T-cell (primary cell): ENCODE results near the gene CNGA2. TPM values are rescaled to one million over a fixed set of nuclear protein-coding genes. Genes with fewer than 3 reads are reported as not detected.

ENCODE experiments used
- ATAC-seq, 4 experiments: fragments of 200-7000 bp in 3 of 4; fragments of 150-1000 bp in 1 of 4; cut with Tn5 transposase; replicated peaks in 1 of 4; 1 replicate in 3 of 4; 2 replicates in 1 of 4; pipeline ENCODE4 v1.10.0; 2021; ENCODE audit warnings: moderate library complexity in 3 of 4, mild to moderate bottlenecking in 2 of 4, moderate number of reproducible peaks in 1 of 4
- CTCF ChIA-PET, 2 donors: fragments of 300-600 bp; sonication (Branson Sonifier 250); formaldehyde crosslinking; loops; one replicate each; lab custom pipeline; 2022; ENCODE audit warnings: antibody characterized with exemption in 2 of 2; lab: Charles Lee
- POLR2A ChIA-PET, 2 donors: fragments of 300-600 bp; sonication (Branson Sonifier 250); formaldehyde crosslinking; loops; one replicate each; lab custom pipeline; 2022; ENCODE audit warnings: antibody characterized with exemption in 2 of 2; lab: Charles Lee
- DNase-seq, 35 experiments: peaks; one replicate each; pipeline versions ENCODE4 v3.0.0 to v3.0.0-alpha.2; 2013 to 2023
- H3K27ac ChIP-seq: one replicate; pipeline ENCODE4 v1.5.1; 2013; ENCODE audit warnings: low read length
- H3K27me3 ChIP-seq, 2 experiments: replicated peaks in 1 of 2; 1 replicate in 1 of 2; 2 replicates in 1 of 2; pipeline versions ENCODE4 v1.6.1 to v1.7.0; 2013; ENCODE audit warnings: low read length in 1 of 2, mixed read lengths in 1 of 2; ENCODE audit not compliant: control insufficient read depth in 2 of 2, insufficient read depth in 2 of 2; ENCODE audit errors: extremely low read depth in 1 of 2
- H3K36me3 ChIP-seq, 2 donors: 1 replicate in 1 of 2; 2 replicates in 1 of 2; pipeline versions ENCODE4 v1.6.1 to v1.7.0; 2013; ENCODE audit warnings: low read length in 1 of 2; ENCODE audit not compliant: control insufficient read depth in 2 of 2, insufficient read depth in 1 of 2; ENCODE audit errors: extremely low read depth in 1 of 2
- H3K4me1 ChIP-seq, 2 experiments: 1 replicate in 1 of 2; 2 replicates in 1 of 2; pipeline versions ENCODE4 v1.6.1 to v1.7.0; 2013; ENCODE audit warnings: low read length in 2 of 2, mixed read lengths in 1 of 2; ENCODE audit not compliant: insufficient read depth in 2 of 2, control insufficient read depth in 1 of 2; ENCODE audit errors: extremely low read depth in 1 of 2
- H3K4me3 ChIP-seq, 2 donors: 1 replicate in 1 of 2; 2 replicates in 1 of 2; pipeline versions ENCODE4 v1.5.1 to v1.7.0; 2013; ENCODE audit warnings: mild to moderate bottlenecking in 2 of 2, low read length in 1 of 2, moderate library complexity in 1 of 2; ENCODE audit not compliant: control insufficient read depth in 1 of 2; ENCODE audit errors: extremely low read depth in 1 of 2
- H3K9me3 ChIP-seq: 2 replicates; pipeline ENCODE4 v1.7.0; 2013
- H3K27ac Mint-ChIP-seq, 2 donors: one replicate each; pipeline ENCODE4 v1.8.0; 2020 to 2021; ENCODE audit warnings: mild to moderate bottlenecking in 2 of 2, mixed read lengths in 2 of 2
- H3K27me3 Mint-ChIP-seq, 2 donors: one replicate each; pipeline ENCODE4 v1.8.0; 2021 to 2022; ENCODE audit warnings: mixed read lengths in 2 of 2
- H3K36me3 Mint-ChIP-seq: one replicate; pipeline ENCODE4 v1.8.0; 2021; ENCODE audit warnings: mixed read lengths
- H3K4me1 Mint-ChIP-seq, 3 donors: one replicate each; pipeline ENCODE4 v1.8.0; 2020 to 2022; ENCODE audit warnings: mixed read lengths in 3 of 3, mild to moderate bottlenecking in 1 of 3
- H3K4me3 Mint-ChIP-seq, 3 donors: one replicate each; pipeline ENCODE4 v1.8.0; 2020 to 2022; ENCODE audit warnings: mild to moderate bottlenecking in 3 of 3, mixed read lengths in 3 of 3, moderate library complexity in 3 of 3
- H3K9me3 Mint-ChIP-seq, 3 donors: one replicate each; pipeline ENCODE4 v1.8.0; 2020 to 2022; ENCODE audit warnings: mixed read lengths in 3 of 3
- WGBS: methylation state at CpG from one replicate; pipeline ENCODE4 v1.1.5; 2013; ENCODE audit warnings: missing lambda C conversion rate; ENCODE audit not compliant: insufficient coverage; 5-methylcytosine and 5-hydroxymethylcytosine counted together
- total RNA-seq, 35 experiments: library from RNA in 6 of 35; stranded (reverse) in 6 of 35; fragments of 120-200 nt in 1 of 35; gene quantifications; one replicate each; pipeline versions ENCODE4 v1.2.1 to v1.2.4 and lab custom pipeline; 2013 to 2026

The CNGA2 gene
- total RNA-seq (not detected), total RNA-seq (lab: John Stamatoyannopoulos, UW) (0 to 0.07 (median 0) reads per million in 29 experiments)
- total RNA-seq (2013): not detected

DNA sequence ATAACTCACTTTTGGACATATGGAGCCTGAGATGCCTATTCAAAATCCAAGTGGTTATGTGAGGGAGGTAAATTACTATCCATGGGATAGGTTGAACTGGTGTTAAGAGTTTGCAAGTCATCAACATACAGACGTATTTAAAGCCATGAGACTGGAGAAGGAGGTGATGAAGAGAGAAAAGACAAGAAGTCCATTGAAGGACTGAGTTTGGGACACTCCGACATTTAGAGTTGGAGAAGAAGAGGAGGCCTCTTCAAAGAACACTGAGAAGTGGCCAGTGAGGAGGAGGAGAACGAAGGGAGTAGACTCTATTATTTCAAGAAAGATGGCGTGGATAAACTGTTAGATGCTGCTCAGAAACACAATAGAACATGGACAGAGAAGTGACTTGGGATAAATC is at the start of gene CNGA2:
Gene CNGA2 (plus strand): TSS at position 301 of the 400 bp plus-strand sequence. CDS start 3,738 bp downstream, outside the sequence.
- Mint-ChIP-seq H3K27ac (no peak within 1 kb of the TSS), H3K4me1 (no peaks in the 10 kb centered on the region), H3K9me3 (no peaks in the 10 kb centered on the region), H3K36me3 (no peaks in the 10 kb centered on the region), H3K4me3 (no peak within 1 kb of the TSS), H3K27me3 (peaks cover 15 to 39% of the 10 kb centered on the region in 2 donors)
- no CpG with 5 or more reads among the region's 4 CpGs for WGBS
- ChIA-PET POLR2A (no interaction called here), CTCF (no interaction called here)
- no peak within 1 kb of the TSS for H3K4me3 ChIP-seq
- ATAC-seq (no peak), DNase-seq (no peak)
- no peaks in the 10 kb centered on the region for H3K9me3 ChIP-seq
- no peak within 1 kb of the TSS for H3K27ac ChIP-seq
- H3K4me1 ChIP-seq: no peaks in the 10 kb centered on the region
- H3K36me3 ChIP-seq: no peaks in the 10 kb centered on the region
- peaks cover 0 to 8% of the 10 kb centered on the region in 2 experiments for H3K27me3 ChIP-seq

DNA sequence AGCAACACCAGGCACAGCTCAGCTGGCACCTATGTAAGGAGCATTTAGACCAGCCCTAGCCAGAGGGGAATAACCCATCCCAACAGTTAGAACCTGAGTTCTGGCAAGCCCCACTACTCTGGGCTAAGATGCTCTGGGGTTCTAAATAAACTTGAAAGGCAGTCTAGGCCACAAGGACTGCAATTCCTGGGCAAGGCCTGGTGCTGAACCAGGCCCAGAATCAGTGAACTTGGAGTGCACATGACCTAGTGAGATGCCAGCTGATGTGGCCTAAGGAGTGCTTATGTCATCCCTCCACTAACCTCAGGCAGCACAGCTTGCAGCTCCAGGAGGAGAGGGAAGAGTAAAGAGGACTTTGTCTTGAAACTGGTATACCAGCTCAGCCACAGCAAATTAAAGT is 46.9 kb upstream of the CNGA2 start:
- Mint-ChIP-seq H3K9me3 (no peaks in the 10 kb centered on the region), H3K4me3 (no peak overlapping the region), H3K27me3 (peaks cover 5 to 9% of the 10 kb centered on the region in 2 donors), H3K36me3 (no peaks in the 10 kb centered on the region), H3K4me1 (peaks cover 0 to 3% (median 0%) of the 10 kb centered on the region in 3 donors), H3K27ac (no peak overlapping the region)
- Histone ChIP-seq H3K4me3 (no peak overlapping the region), H3K27ac (no peak overlapping the region), H3K9me3 (no peaks in the 10 kb centered on the region), H3K36me3 (no peaks in the 10 kb centered on the region), H3K4me1 (no peaks in the 10 kb centered on the region), H3K27me3 (no peaks in the 10 kb centered on the region)
- DNase-seq (no peak), ATAC-seq (no peak)
- POLR2A ChIA-PET: no interaction called here
- CTCF ChIA-PET: no interaction called here

DNA sequence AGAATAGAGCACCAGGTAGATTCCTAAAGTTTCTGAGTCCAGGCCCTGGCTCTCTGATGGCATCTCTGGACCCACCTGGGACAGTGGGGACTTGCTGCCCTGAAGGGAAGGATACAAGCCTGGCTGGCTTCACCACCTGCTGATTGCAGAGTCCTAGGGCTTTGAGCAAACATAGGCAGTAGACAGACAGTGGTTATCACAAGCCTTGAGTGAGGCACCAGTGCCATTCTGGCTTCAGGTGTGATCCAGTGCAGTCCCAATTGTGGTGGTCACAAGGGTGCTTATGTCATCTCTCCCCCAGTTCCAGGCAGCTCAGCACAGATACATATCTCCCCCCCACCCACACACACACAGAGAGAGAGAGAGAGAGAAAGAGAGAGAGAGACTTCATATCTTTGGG is 45.9 kb upstream of the CNGA2 start:
- Mint-ChIP-seq H3K4me3 (no peak overlapping the region), H3K9me3 (no peaks in the 10 kb centered on the region), H3K27ac (no peak overlapping the region), H3K27me3 (peaks cover 0 to 9% of the 10 kb centered on the region in 2 donors), H3K4me1 (no peaks in the 10 kb centered on the region), H3K36me3 (no peaks in the 10 kb centered on the region)
- POLR2A ChIA-PET: no interaction called here
- ATAC-seq: no peak
- no peak for DNase-seq
- CTCF ChIA-PET: interaction anchor here in 1 of 2 donors (0.6 kb wide), 1 partner anchor 44 kb away, joined by 5 read pairs; no protein-coding TSS in a partner anchor
- Histone ChIP-seq H3K27ac (no peak overlapping the region), H3K27me3 (no peaks in the 10 kb centered on the region), H3K4me1 (no peaks in the 10 kb centered on the region), H3K9me3 (no peaks in the 10 kb centered on the region), H3K4me3 (no peak overlapping the region), H3K36me3 (no peaks in the 10 kb centered on the region)

DNA sequence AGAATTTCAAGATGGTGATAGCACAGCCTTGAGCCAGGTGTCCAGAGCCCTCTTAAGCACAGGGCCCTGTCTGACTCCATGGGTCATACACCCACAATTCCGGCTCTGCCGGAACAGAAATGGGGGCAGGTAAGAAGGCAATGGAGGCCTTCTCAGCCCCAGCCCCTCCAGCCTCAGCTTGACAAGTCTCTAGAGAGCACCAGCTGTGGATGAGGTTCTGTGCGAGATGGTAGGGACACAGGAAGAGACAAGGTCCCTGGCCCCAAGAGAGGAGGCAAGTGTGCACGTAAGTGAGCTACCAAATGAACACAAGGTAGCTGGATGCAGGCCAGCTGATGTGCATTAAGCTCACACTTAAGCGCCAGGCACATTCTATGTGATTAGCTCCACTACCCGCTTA is 41.7 kb upstream of the CNGA2 start:
- no peak for ATAC-seq
- H3K4me1 Mint-ChIP-seq: no peaks in the 10 kb centered on the region
- WGBS: 88% methylated on average over 4 of the region's 6 CpGs

DNA sequence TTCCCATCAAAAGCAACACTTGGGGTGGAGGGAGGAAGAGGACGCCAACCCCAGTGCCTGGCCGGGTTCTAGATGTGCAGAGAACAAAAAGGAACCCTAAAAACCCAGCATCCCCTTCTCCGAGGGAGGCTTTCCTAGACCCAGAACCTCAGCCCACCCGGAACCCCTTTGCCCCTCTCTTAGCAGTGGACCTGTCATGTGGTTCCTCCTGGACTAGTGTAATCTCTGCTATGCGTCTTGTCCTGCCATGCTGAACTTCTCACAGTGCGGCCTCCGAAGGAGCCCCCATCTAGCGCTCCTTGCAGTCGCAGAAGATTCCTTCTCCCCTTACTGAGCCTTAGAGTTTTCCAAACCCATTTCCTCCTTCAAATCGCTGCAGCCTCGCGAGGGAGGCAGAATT is 40.4 kb upstream of the CNGA2 start:
- H3K27me3 ChIP-seq: peaks cover 0 to 7% of the 10 kb centered on the region in 2 experiments
- H3K9me3 ChIP-seq: no peaks in the 10 kb centered on the region
- Mint-ChIP-seq H3K9me3 (no peaks in the 10 kb centered on the region), H3K27ac (no peak overlapping the region), H3K36me3 (no peaks in the 10 kb centered on the region), H3K4me1 (no peaks in the 10 kb centered on the region), H3K27me3 (peaks cover 12 to 31% of the 10 kb centered on the region in 2 donors), H3K4me3 (no peak overlapping the region)
- ChIA-PET POLR2A (no interaction called here), CTCF (no interaction called here)
- H3K4me3 ChIP-seq: no peak overlapping the region
- H3K27ac ChIP-seq: no peak overlapping the region
- WGBS: no CpG with 5 or more reads among the region's 12 CpGs
- DNase-seq: no peak
- no peaks in the 10 kb centered on the region for H3K36me3 ChIP-seq
- H3K4me1 ChIP-seq: no peaks in the 10 kb centered on the region
- ATAC-seq: no peak

More for the DNA sequence above, 41.7 kb upstream of the CNGA2 start:
- CTCF ChIA-PET: no interaction called here
- Mint-ChIP-seq H3K4me3 (no peak overlapping the region), H3K9me3 (no peaks in the 10 kb centered on the region), H3K27ac (no peak overlapping the region), H3K36me3 (no peaks in the 10 kb centered on the region), H3K27me3 (peaks cover 12 to 29% of the 10 kb centered on the region in 2 donors)
- POLR2A ChIA-PET: no interaction called here
- Histone ChIP-seq H3K27me3 (peaks cover 0 to 7% of the 10 kb centered on the region in 2 experiments), H3K27ac (no peak overlapping the region), H3K9me3 (no peaks in the 10 kb centered on the region), H3K4me1 (no peaks in the 10 kb centered on the region), H3K36me3 (no peaks in the 10 kb centered on the region), H3K4me3 (no peak overlapping the region)
- no peak for DNase-seq

DNA sequence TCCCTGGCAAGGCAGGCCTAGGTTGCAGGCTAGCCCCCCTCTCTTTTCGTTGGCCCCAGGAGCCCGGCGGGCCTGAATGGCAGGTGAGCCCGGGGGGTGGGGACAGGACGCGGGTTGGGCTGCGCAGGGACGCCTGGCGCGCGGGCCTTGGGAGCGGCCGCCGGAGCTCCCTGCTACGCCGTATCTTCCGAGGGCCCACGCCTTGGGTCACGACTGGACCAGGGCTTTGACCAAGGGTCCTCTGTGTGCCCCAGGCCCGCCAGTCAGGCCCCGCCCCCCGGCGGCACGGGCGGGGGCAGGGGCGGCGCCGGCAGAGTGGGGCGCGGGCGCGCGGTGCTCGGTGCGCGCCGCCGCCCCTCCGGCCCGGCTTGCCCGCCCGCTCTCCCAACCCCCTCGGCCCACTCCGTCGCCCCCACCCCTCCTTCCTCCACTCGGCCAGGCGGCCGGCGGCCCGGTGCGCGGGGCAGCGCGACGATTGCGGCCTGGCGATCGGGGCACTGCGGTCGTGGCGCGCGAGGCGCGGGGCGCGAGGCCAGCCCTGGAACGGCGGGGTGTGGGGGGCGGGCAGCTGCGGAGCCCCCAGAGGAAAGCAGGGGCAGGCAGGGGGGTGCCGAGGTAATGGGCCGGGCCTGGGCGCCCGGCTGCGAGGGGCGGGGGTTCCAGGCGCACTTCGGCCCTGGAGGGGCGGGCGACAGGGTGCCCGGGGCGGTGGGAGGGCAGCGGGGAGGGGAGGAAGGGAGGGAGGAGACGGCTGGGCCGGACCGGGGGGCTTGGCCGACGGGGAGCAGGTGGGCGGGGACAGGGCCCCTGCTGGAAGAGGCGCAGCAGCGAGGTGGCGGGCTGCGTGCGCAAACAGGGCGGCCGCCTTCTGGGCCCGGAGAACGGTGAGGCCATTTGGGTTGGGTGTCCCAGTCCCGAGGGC is 39.6 kb upstream of the CNGA2 start, which contains the start of gene PRRG3:
Gene PRRG3 (plus strand): TSS at position 798 of the 922 bp plus-strand sequence. CDS start 3,357 bp downstream, outside the sequence.
- H3K4me1 Mint-ChIP-seq: no peaks in the 10 kb centered on the region
- no peak for ATAC-seq
- H3K9me3 ChIP-seq: no peaks in the 10 kb centered on the region
- H3K27ac Mint-ChIP-seq: no peak within 1 kb of the TSS
- H3K9me3 Mint-ChIP-seq: no peaks in the 10 kb centered on the region
- POLR2A ChIA-PET: no interaction called here
- H3K36me3 Mint-ChIP-seq: no peaks in the 10 kb centered on the region
- peaks cover 0 to 7% of the 10 kb centered on the region in 2 experiments for H3K27me3 ChIP-seq
- no peaks in the 10 kb centered on the region for H3K36me3 ChIP-seq
- no peak within 1 kb of the TSS for H3K27ac ChIP-seq
- CTCF ChIA-PET: no interaction called here
- no peaks in the 10 kb centered on the region for H3K4me1 ChIP-seq
- no peak within 1 kb of the TSS for H3K4me3 Mint-ChIP-seq
- DNase-seq: no peak
- H3K4me3 ChIP-seq: no peak within 1 kb of the TSS
- H3K27me3 Mint-ChIP-seq: peaks cover 15 to 31% of the 10 kb centered on the region in 2 donors
- WGBS: 13% methylated on average over 35 of the region's 100 CpGs
